ENCODE data around the gene PRKCA.

The PRKCA gene

DNA sequence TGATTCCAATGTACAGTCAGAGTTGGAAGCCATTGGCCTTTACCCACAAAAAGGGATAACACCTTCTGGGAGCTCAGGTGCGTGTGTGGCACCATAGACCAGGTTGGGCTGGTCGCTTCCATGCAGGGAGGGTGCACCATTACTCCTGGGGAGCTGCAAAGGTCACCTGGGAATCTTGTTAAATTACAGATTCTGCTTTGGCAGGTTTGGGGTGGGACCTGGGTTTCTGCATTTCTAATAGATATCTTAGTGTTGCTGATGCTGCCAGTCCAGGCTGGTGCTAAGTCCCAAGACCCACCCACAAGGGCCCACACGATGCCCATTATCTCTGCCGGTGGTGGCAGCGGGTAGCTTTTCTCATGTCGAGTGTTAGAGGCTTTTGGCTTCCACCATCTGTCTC, 384.2 kb downstream of the PRKCA start:
- FAIRE-seq (no peak), DNase-seq (ENCODE audit: insufficient read length) (no peak)
- TF ChIP-seq POLR2A (IDR thresholded peaks at IDR 0.05; ENCODE audit: low read depth, low read length) (no peak), POLR2AphosphoS5 (IDR thresholded peaks at IDR 0.05; ENCODE audit: low read depth, low read length) (no peak), TAF1 (IDR thresholded peaks at IDR 0.05; ENCODE audit: borderline replicate concordance, low read depth, low read length) (no peak)

DNA sequence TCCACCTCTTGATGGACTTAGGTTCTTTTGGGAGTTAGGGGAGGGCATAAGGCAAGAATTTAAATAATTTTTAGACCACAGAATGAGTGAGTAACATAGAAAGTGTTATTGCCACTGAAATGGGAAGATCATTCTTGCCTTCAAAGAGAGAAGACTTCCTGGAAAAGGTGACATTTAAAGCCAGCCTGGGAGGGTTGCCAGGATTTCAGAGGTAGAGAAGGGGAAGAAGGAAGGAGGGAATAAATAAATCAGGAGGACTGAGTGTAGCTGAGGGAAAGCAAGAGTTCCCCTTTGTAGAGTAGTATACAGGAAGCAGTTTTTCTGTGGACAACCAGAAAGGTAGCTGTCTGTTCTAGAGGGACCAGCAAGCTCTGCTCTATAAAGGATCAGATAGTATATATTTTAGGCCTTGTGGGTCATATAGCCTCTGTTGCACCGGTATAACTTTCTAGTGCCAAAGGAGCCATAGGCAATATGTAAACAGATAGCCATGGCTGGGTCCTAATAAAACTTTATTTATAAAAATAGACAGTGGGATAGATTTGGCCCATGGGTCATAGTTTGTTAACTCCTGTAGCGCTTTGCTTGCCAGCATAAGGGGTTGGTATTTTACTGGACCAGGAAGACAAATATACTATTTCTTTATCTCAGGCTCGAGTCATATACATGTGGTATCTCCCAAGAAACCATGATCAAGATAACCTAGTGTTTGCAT, 385.3 kb downstream of the PRKCA start:
- FAIRE-seq (no peak), DNase-seq (ENCODE audit: insufficient read length) (no peak)
- TF ChIP-seq POLR2AphosphoS5 (IDR thresholded peaks at IDR 0.05; ENCODE audit: low read depth, low read length) = no peak
- no peak for TF ChIP-seq POLR2A (IDR thresholded peaks at IDR 0.05; ENCODE audit: low read depth, low read length)
- TF ChIP-seq TAF1 (IDR thresholded peaks at IDR 0.05; ENCODE audit: borderline replicate concordance, low read depth, low read length) = no peak

- TF ChIP-seq POLR2AphosphoS5 (IDR thresholded peaks at IDR 0.05; ENCODE audit: low read depth, low read length) (no peak), TAF1 (IDR thresholded peaks at IDR 0.05; ENCODE audit: borderline replicate concordance, low read depth, low read length) (no peak), POLR2A (IDR thresholded peaks at IDR 0.05; ENCODE audit: low read depth, low read length) (no peak)
- FAIRE-seq = no peak
These were observed 386.8 kb downstream of the PRKCA start for GRCh38 chr17:66689221-66689620.

DNA sequence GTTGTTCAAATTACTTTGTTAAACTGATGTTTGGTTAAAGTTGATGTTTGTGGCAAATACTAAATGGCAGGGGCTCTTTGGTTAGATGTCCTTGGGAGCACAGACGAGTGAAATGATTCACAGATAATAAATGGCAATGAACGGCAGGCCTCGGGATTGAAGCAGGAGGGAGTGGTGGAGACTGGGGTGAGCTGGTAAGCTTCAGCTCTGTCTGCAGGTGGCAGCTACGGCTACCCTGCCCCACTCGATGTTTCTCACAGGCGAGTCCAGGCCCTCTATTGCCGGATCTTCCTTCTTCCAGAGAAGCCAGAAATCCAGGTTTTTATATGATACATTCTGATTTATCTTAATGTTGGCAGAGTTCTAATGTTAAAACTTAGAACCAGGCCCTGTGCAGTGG, 387.8 kb downstream of the PRKCA start:
- no peak for TF ChIP-seq TAF1 (IDR thresholded peaks at IDR 0.05; ENCODE audit: borderline replicate concordance, low read depth, low read length)
- no peak for TF ChIP-seq POLR2A (IDR thresholded peaks at IDR 0.05; ENCODE audit: low read depth, low read length)
- FAIRE-seq = no peak
- no peak for DNase-seq (ENCODE audit: insufficient read length)

More at GRCh38 chr17:66689221-66689620, 386.8 kb downstream of the PRKCA start:
- no peak for DNase-seq (ENCODE audit: insufficient read length)

DNA sequence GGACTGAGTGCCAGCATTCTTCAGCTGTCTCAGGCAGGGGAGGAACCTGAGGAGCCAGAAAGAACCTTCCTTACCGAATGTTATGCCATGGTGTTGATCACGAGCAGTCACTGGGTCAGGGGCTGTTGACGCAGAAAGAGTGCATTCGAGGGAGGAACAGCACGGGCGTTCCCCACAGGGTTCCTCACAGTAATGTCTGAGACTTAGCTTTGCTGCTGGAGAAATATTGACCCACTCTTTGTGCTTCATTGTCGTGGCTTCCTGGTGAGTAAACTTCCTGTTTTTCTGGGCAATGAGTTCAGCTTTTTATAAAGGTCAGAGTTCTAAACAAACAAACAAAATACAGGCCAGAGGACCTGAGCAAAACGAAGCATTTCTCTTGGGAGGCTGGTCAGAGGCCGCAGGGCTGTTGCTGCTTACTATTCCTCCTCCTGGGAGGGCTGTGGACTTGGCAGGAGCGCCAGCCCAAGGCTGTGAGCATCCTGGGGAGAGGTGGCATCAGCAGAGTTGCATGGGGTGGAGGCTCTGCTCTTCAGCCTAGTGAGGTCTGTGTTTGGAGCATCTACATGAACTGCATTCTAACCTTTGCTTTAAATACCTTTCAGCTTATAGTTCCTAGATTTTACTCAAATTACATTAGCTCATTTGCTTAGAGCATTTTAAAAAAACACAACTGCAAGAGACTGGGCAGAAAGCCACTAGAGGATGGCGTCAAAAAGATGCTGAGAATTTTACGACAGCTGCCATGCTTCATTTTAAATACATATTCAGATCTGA, 389.4 kb downstream of the PRKCA start:
- no peak for TF ChIP-seq POLR2AphosphoS5 (IDR thresholded peaks at IDR 0.05; ENCODE audit: low read depth, low read length)
- TF ChIP-seq TAF1 (IDR thresholded peaks at IDR 0.05; ENCODE audit: borderline replicate concordance, low read depth, low read length) = no peak
- no peak for TF ChIP-seq POLR2A (IDR thresholded peaks at IDR 0.05; ENCODE audit: low read depth, low read length)
- FAIRE-seq = no peak
- DNase-seq (ENCODE audit: insufficient read length) = no peak

- DNase-seq (ENCODE audit: insufficient read length) (no peak), FAIRE-seq (no peak)
These were observed 389.9 kb downstream of the PRKCA start for GRCh38 chr17:66692421-66692690.

GRCh38 chr17:66695098-66695497, 392.7 kb downstream of the PRKCA start:
- TF ChIP-seq TAF1 (IDR thresholded peaks at IDR 0.05; ENCODE audit: borderline replicate concordance, low read depth, low read length) = no peak
- TF ChIP-seq POLR2A (IDR thresholded peaks at IDR 0.05; ENCODE audit: low read depth, low read length) = no peak
- no peak for TF ChIP-seq POLR2AphosphoS5 (IDR thresholded peaks at IDR 0.05; ENCODE audit: low read depth, low read length)
- FAIRE-seq (no peak), DNase-seq (ENCODE audit: insufficient read length) (no peak)

More at GRCh38 chr17:66692421-66692690, 389.9 kb downstream of the PRKCA start:
- no peak for TF ChIP-seq POLR2AphosphoS5 (IDR thresholded peaks at IDR 0.05; ENCODE audit: low read depth, low read length)
- no peak for TF ChIP-seq TAF1 (IDR thresholded peaks at IDR 0.05; ENCODE audit: borderline replicate concordance, low read depth, low read length)

- FAIRE-seq (no peak), DNase-seq (ENCODE audit: insufficient read length) (no peak)
- TF ChIP-seq POLR2AphosphoS5 (IDR thresholded peaks at IDR 0.05; ENCODE audit: low read depth, low read length) (no peak), POLR2A (IDR thresholded peaks at IDR 0.05; ENCODE audit: low read depth, low read length) (no peak), TAF1 (IDR thresholded peaks at IDR 0.05; ENCODE audit: borderline replicate concordance, low read depth, low read length) (no peak)
These were observed 395.9 kb downstream of the PRKCA start for GRCh38 chr17:66698270-66698669.

- no peak for DNase-seq (ENCODE audit: insufficient read length)
- TF ChIP-seq POLR2AphosphoS5 (IDR thresholded peaks at IDR 0.05; ENCODE audit: low read depth, low read length) = no peak
- no peak for FAIRE-seq
These were observed 399.0 kb downstream of the PRKCA start for GRCh38 chr17:66701462-66701861.

DNA sequence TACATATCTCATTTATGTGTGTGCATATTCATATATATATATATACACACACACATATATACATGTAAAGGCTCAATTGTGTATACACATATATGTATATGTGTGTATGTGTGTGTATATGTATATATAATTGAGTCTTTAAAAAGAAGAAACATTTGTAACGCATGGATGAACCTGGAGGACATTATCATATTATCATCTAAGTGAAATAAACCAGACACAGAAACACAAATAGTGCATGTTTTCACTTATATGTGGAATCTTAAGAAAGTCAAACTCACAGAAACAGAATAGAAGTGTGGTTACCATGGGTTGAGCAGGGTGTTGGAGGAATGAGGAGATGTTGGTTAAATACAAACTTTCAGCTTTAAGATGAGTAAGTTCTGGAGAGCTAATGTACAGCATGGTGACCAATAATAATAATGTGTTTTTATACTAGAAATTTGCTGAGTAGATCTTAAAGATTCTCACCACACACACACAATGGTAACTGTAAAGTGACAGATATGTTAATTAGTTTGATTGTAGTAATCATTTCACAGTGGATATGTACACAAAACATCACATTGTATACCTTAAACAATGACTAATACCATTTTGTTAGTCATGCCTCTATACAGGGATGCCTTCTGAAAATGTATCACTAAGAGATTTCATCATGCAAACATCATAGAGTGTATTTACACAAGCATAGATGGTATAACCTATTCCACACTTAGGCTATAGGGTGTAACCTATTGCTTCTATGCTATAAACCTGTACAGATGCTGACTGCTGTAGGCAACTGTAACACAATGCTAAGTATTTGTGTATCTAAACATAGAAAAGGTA, 399.9 kb downstream of the PRKCA start:
- FAIRE-seq (no peak), DNase-seq (ENCODE audit: insufficient read length) (no peak)
- TF ChIP-seq POLR2A (IDR thresholded peaks at IDR 0.05; ENCODE audit: low read depth, low read length) (no peak), TAF1 (IDR thresholded peaks at IDR 0.05; ENCODE audit: borderline replicate concordance, low read depth, low read length) (no peak), POLR2AphosphoS5 (IDR thresholded peaks at IDR 0.05; ENCODE audit: low read depth, low read length) (no peak)

GRCh38 chr17:66704858-66705520, 402.6 kb downstream of the PRKCA start:
- FAIRE-seq (no peak), DNase-seq (ENCODE audit: insufficient read length) (no peak)
- TF ChIP-seq TAF1 (IDR thresholded peaks at IDR 0.05; ENCODE audit: borderline replicate concordance, low read depth, low read length) (no peak), POLR2A (IDR thresholded peaks at IDR 0.05; ENCODE audit: low read depth, low read length) (no peak), POLR2AphosphoS5 (IDR thresholded peaks at IDR 0.05; ENCODE audit: low read depth, low read length) (no peak)
